GM12801 (cell line): ENCODE results near the gene CXXC5.

ENCODE experiments used
- CTCF ChIP-seq: IDR thresholded peaks from one replicate; pipeline ENCODE4 v1.5.1; 2011; ENCODE audit warnings: control low read depth; ENCODE audit not compliant: insufficient read length; ENCODE audit errors: extremely low read depth

The CXXC5 gene

GRCh38 chr5:139675213-139675612 is 27.1 kb downstream of the CXXC5 start:
- TF ChIP-seq CTCF: no peak

GRCh38 chr5:139675825-139676224 is 27.7 kb downstream of the CXXC5 start:
- TF ChIP-seq CTCF: no peak

- TF ChIP-seq CTCF: no peak
These were observed 28.3 kb downstream of the CXXC5 start for GRCh38 chr5:139676406-139676805.

GRCh38 chr5:139676951-139677735 is 29.0 kb downstream of the CXXC5 start:
- TF ChIP-seq CTCF: no peak

- no peak for TF ChIP-seq CTCF
These were observed 29.8 kb downstream of the CXXC5 start for GRCh38 chr5:139677736-139678613.

- TF ChIP-seq CTCF: no peak
These were observed 30.9 kb downstream of the CXXC5 start for GRCh38 chr5:139678751-139679750.
